Sigmoid colon (tissue), 4 donors: ENCODE measurements around the gene MRPL1.

Source experiments
- EP300 ChIP-seq, 4 donors: sonication (generic); formaldehyde crosslinking; IDR thresholded peaks; one replicate each; pipeline ENCODE4 v1.6.1; 2017; ENCODE audit warnings: antibody characterized with exemption in 4 of 4
- POLR2A ChIP-seq, 2 donors: fragments of 450-650 bp; IDR thresholded peaks; one replicate each; pipeline ENCODE4 v1.6.1; 2016; ENCODE audit warnings: antibody characterized with exemption in 2 of 2, mild to moderate bottlenecking in 2 of 2, moderate library complexity in 2 of 2
- POLR2AphosphoS5 ChIP-seq, 4 donors: sonication (generic); formaldehyde crosslinking; IDR thresholded peaks; one replicate each; pipeline ENCODE4 v1.6.1; 2017; ENCODE audit warnings: antibody characterized with exemption in 4 of 4
- TF ChIP-seq, protein P1 (sequence below), 4 experiments: fragments of 450-650 bp in 3 of 4; fragments of 200-600 bp in 1 of 4; IDR thresholded peaks; one replicate each; pipeline ENCODE4 v1.5.1; 2016 to 2019; ENCODE audit warnings: antibody characterized with exemption in 4 of 4, mild to moderate bottlenecking in 3 of 4, moderate library complexity in 2 of 4

DNA sequence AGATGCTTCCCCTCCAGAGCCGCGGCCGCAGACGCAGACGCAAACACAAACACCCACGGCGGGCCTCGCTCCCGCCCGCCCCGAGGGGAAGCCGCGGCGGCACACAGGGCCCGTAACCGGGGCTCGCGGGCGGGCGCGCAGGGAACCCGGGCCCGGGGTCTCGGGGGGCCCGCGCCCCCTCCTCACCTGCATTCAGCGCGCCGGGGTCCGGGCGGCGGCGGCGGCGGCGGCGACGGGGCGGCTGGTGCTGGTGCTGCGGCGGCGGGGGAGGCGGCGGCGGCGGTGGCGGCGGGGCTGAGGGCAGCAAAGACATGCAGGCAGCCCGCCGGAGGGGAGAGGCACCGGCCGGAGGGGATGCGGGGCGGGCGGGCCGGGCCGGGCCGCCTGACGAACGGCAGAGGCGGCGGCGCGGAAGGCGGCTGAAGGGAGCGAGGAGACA is 43.2 kb upstream of the MRPL1 start:
- TF ChIP-seq, protein P1, sequence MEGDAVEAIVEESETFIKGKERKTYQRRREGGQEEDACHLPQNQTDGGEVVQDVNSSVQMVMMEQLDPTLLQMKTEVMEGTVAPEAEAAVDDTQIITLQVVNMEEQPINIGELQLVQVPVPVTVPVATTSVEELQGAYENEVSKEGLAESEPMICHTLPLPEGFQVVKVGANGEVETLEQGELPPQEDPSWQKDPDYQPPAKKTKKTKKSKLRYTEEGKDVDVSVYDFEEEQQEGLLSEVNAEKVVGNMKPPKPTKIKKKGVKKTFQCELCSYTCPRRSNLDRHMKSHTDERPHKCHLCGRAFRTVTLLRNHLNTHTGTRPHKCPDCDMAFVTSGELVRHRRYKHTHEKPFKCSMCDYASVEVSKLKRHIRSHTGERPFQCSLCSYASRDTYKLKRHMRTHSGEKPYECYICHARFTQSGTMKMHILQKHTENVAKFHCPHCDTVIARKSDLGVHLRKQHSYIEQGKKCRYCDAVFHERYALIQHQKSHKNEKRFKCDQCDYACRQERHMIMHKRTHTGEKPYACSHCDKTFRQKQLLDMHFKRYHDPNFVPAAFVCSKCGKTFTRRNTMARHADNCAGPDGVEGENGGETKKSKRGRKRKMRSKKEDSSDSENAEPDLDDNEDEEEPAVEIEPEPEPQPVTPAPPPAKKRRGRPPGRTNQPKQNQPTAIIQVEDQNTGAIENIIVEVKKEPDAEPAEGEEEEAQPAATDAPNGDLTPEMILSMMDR (IDR thresholded peaks at IDR 0.05): no peak
- TF ChIP-seq EP300 (IDR thresholded peaks at IDR 0.05) (no peak), POLR2A (IDR thresholded peaks at IDR 0.05) (no peak), POLR2AphosphoS5 (IDR thresholded peaks at IDR 0.05) (peak in 3 of 4 donors; percentile 5 to 37 (median 33))
